Heart right ventricle (tissue), 16 donors: ENCODE data around the gene KLHL29. TPM values are rescaled to one million over a fixed set of nuclear protein-coding genes. Genes with fewer than 3 reads are reported as not detected.
A peak's percentile ranks its signal among the peaks of the same experiment; 100 is the strongest.

ENCODE experiments used
- ATAC-seq, 8 donors: fragments of 200-7000 bp; cut with Tn5 transposase; one replicate each; pipeline ENCODE4 v1.9.1; 2020; ENCODE audit warnings: mild to moderate bottlenecking in 8 of 8, moderate library complexity in 8 of 8, moderate number of reproducible peaks in 1 of 8
- DNase-seq, 2 donors: peaks; one replicate each; pipeline ENCODE4 v3.0.0-alpha.2; 2020
- H3K27ac ChIP-seq, 10 donors: fragments of 200-600 bp; sonication (generic) in 2 of 10; one replicate each; pipeline versions ENCODE4 v1.5.0 to v1.8.0; 2020 to 2022; ENCODE audit warnings: mild to moderate bottlenecking in 3 of 10
- H3K27me3 ChIP-seq, 7 donors: fragments of 200-600 bp; one replicate each; pipeline ENCODE4 v1.8.0; 2021 to 2022; ENCODE audit warnings: mild to moderate bottlenecking in 2 of 7
- H3K36me3 ChIP-seq, 9 donors: fragments of 200-600 bp; sonication (generic) in 1 of 9; one replicate each; pipeline versions ENCODE4 v1.5.0 to v1.8.0; 2020 to 2022; ENCODE audit warnings: mild to moderate bottlenecking in 2 of 9
- H3K4me1 ChIP-seq, 9 donors: fragments of 200-600 bp; sonication (generic) in 1 of 9; one replicate each; pipeline versions ENCODE4 v1.5.0 to v1.8.0; 2020 to 2022; ENCODE audit warnings: mild to moderate bottlenecking in 4 of 9
- H3K4me3 ChIP-seq, 10 donors: fragments of 200-600 bp; sonication (generic) in 2 of 10; one replicate each; pipeline versions ENCODE4 v1.5.0 to v1.8.0; 2020 to 2022; ENCODE audit warnings: mild to moderate bottlenecking in 7 of 10, moderate library complexity in 2 of 10
- H3K9me3 ChIP-seq, 11 donors: fragments of 200-600 bp in 10 of 11; sonication (generic) in 2 of 11; one replicate each; pipeline versions ENCODE4 v1.5.0 to v1.8.0; 2013 to 2022; ENCODE audit warnings: mild to moderate bottlenecking in 2 of 11, control low read depth in 1 of 11, moderate library complexity in 1 of 11
- WGBS, 2 donors: extraction: QIAGEN DNeasy Blood & Tissue Kit; methylation state at CpG; one replicate each; pipeline ENCODE4 v1.1.7; 2013; ENCODE audit warnings: inconsistent platforms in 1 of 2; 5-methylcytosine and 5-hydroxymethylcytosine counted together
- intact Hi-C, 10 donors: fragments of 100-400 bp; cut with DNase I; formaldehyde crosslinking; loops; one replicate each; pipeline versions ENCODE4 v1.11.1 to v1.14.2; 2022
- polyA plus RNA-seq, 2 donors: library from polyadenylated mRNA; stranded (reverse); fragments of 200-250 nt; gene quantifications; one replicate each; pipeline ENCODE4 v1.2.3, GENCODE V29; 2013
- total RNA-seq, 10 donors: library from RNA; stranded (reverse); fragmentation: NEBNext Ultra II Directional in 3 of 10; extraction: Animal tissue kit (Norgen Biotek cat#: 25700) in 3 of 10; gene quantifications; one replicate each; pipeline versions ENCODE4 v1.2.1 to v1.2.4, GENCODE V29; 2021 to 2023
- TF ChIP-seq, protein P1 (sequence below), 9 donors: fragments of 200-600 bp; sonication (generic) in 2 of 9; IDR thresholded peaks; one replicate each; pipeline versions ENCODE4 v1.5.0 to v1.8.0; 2021 to 2022; ENCODE audit warnings: antibody characterized with exemption in 9 of 9, mild to moderate bottlenecking in 5 of 9, moderate library complexity in 1 of 9
- donor health status: Arrhythmogenic right ventricular cardiomyopathy.
- donor health status: ischemic (EF 13 %, LVEDD 7.1; RV severe dilation, severe dysfunction).
- donor health status: healthy with polysubstance abuse.
- donor health status: DM: no; HTN: yes; CAD: no.
- donor health status: DM: no; HTN: no; CAD: no.
- donor health status: ischemic (EF 25% LVEDD 6.9; RV normal size, moderate dysfunction).
- donor health status: ischemic (EF 25% LVEDD 5.7; RV mildly dilated, moderate dysfunction).
- donor health status: healthy.
- donor health status: DM: yes; HTN: yes; CAD: no.
- donor health status: Ischemic cardiomyopathy.
- donor health status: ischemic (EF 35%, LVEDD 5.7; RV mildly dilated, moderate dysfunction).
- donor health status: nonischemic (EF 11% LVEDD 7.7; RV severe dilation, severe dysfunction).
- donor health status: DM: yes; HTN: yes; CAD: no.
- donor health status: PGD.
- donor health status: ischemic (EF 29% LVEDD 5.4; RV normal size, mild dysfunction).
- donor health status: nonischemic (EF 23%, LVEDD 6.1; RV moderate dilation, normal function).

The KLHL29 gene
- total and polyA plus RNA-seq, 12 donors, result 0.71 to 1.5 (median 1.0) TPM

- H3K27me3 ChIP-seq, result peaks cover 0 to 2% (median 0%) of the 10 kb centered on the region in 7 donors
- no peak overlapping the region for H3K27ac ChIP-seq
- TF ChIP-seq, protein P1, sequence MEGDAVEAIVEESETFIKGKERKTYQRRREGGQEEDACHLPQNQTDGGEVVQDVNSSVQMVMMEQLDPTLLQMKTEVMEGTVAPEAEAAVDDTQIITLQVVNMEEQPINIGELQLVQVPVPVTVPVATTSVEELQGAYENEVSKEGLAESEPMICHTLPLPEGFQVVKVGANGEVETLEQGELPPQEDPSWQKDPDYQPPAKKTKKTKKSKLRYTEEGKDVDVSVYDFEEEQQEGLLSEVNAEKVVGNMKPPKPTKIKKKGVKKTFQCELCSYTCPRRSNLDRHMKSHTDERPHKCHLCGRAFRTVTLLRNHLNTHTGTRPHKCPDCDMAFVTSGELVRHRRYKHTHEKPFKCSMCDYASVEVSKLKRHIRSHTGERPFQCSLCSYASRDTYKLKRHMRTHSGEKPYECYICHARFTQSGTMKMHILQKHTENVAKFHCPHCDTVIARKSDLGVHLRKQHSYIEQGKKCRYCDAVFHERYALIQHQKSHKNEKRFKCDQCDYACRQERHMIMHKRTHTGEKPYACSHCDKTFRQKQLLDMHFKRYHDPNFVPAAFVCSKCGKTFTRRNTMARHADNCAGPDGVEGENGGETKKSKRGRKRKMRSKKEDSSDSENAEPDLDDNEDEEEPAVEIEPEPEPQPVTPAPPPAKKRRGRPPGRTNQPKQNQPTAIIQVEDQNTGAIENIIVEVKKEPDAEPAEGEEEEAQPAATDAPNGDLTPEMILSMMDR (IDR thresholded peaks at IDR 0.05), result no peak
- no peak overlapping the region for H3K4me3 ChIP-seq
- peaks cover 0 to 5% (median 2%) of the 10 kb centered on the region in 9 donors for H3K4me1 ChIP-seq
- intact Hi-C loops, result no loop called here
- 82 to 87% methylated on average over 6 of the region's 6 CpGs for WGBS, 2 donors
- no peaks in the 10 kb centered on the region for H3K36me3 ChIP-seq
- no peaks in the 10 kb centered on the region for H3K9me3 ChIP-seq
- no peak for DNase-seq
- ATAC-seq, result peak in 1 of 8 donors; percentile 12
These were observed 186.1 kb downstream of the KLHL29 start for GRCh38 chr2:23571085-23571484.

- intact Hi-C loops, result no loop called here
- TF ChIP-seq, protein P1 (IDR thresholded peaks at IDR 0.05), result no peak
- Histone ChIP-seq H3K27me3 (peaks cover 0 to 2% (median 0%) of the 10 kb centered on the region in 7 donors), H3K27ac (peak overlapping the region in 1 of 10 donors; percentile 9), H3K4me3 (no peak overlapping the region), H3K9me3 (no peaks in the 10 kb centered on the region), H3K36me3 (no peaks in the 10 kb centered on the region), H3K4me1 (no peaks in the 10 kb centered on the region)
- whole genome bisulfite sequencing, 2 donors, result 47 to 56% methylated on average over 12 of the region's 12 CpGs
- ATAC-seq (peak; percentile 28 to 91 (median 63)), DNase-seq (no peak)
These were observed 186.7 kb downstream of the KLHL29 start for GRCh38 chr2:23571527-23572282.

GRCh38 chr2:23574919-23575654 lies 190.1 kb downstream of the KLHL29 start:
- DNase-seq (no peak), ATAC-seq (no peak)
- no peak overlapping the region for H3K4me3 ChIP-seq
- H3K27me3 ChIP-seq, result peaks cover 0 to 2% (median 0%) of the 10 kb centered on the region in 7 donors
- H3K4me1 ChIP-seq, result no peaks in the 10 kb centered on the region
- WGBS, 2 donors, result 76 to 79% methylated on average over 13 of the region's 13 CpGs
- TF ChIP-seq, protein P1 (IDR thresholded peaks at IDR 0.05), result no peak
- intact Hi-C loops, result no loop called here
- H3K9me3 ChIP-seq, result no peaks in the 10 kb centered on the region
- H3K36me3 ChIP-seq, result no peaks in the 10 kb centered on the region
- H3K27ac ChIP-seq, result no peak overlapping the region

- H3K27ac ChIP-seq, result no peak overlapping the region
- H3K36me3 ChIP-seq, result no peaks in the 10 kb centered on the region
- intact Hi-C loops, result no loop called here
- TF ChIP-seq, protein P1 (IDR thresholded peaks at IDR 0.05), result peak in 3 of 9 donors; percentile 9 to 27 (median 11)
- 83 to 85% methylated on average over 11 of the region's 11 CpGs for WGBS, 2 donors
- H3K27me3 ChIP-seq, result no peaks in the 10 kb centered on the region
- H3K4me1 ChIP-seq, result no peaks in the 10 kb centered on the region
- no peak overlapping the region for H3K4me3 ChIP-seq
- ATAC-seq, result no peak
- no peaks in the 10 kb centered on the region for H3K9me3 ChIP-seq
- no peak for DNase-seq
These were observed 194.1 kb downstream of the KLHL29 start for GRCh38 chr2:23578964-23579671.
